ENCODE results near the gene SSNA1.

SSNA1 gene

DNA sequence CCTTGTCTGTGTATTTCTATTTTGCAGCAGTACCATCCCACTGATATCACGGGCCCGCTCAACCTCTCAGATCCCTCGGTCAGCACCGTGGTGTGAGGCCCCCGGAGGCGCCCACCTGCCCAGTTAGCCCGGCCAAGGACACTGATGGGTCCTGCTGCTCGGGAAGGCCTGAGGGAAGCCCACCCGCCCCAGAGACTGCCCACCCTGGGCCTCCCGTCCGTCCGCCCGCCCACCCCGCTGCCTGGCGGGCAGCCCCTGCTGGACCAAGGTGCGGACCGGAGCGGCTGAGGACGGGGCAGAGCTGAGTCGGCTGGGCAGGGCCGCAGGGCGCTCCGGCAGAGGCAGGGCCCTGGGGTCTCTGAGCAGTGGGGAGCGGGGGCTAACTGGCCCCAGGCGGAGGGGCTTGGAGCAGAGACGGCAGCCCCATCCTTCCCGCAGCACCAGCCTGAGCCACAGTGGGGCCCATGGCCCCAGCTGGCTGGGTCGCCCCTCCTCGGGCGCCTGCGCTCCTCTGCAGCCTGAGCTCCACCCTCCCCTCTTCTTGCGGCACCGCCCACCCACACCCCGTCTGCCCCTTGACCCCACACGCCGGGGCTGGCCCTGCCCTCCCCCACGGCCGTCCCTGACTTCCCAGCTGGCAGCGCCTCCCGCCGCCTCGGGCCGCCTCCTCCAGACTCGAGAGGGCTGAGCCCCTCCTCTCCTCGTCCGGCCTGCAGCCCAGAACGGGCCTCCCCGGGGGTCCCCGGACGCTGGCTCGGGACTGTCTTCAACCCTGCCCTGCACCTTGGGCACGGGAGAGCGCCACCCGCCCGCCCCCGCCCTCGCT, 20.5 kb upstream of the SSNA1 start:
- no peak for DNase-seq (ENCODE audit: low read depth in 4 of 4, low spot score in 1 of 4)

DNA sequence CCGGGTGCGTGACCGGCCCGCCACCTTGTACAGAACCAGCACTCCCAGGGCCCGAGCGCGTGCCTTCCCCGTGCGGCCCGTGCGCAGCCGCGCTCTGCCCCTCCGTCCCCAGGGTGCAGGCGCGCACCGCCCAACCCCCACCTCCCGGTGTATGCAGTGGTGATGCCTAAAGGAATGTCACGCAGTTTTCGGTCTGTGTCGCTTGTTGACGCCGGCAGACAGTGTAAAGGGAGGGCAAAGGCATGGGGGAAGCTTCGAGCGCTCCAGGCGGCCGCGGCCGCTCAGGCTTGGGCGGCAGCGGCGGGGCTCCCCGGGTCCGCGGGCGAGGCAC, 19.9 kb upstream of the SSNA1 start:
- DNase-seq (ENCODE audit: low read depth in 4 of 4, low spot score in 1 of 4): no peak

DNA sequence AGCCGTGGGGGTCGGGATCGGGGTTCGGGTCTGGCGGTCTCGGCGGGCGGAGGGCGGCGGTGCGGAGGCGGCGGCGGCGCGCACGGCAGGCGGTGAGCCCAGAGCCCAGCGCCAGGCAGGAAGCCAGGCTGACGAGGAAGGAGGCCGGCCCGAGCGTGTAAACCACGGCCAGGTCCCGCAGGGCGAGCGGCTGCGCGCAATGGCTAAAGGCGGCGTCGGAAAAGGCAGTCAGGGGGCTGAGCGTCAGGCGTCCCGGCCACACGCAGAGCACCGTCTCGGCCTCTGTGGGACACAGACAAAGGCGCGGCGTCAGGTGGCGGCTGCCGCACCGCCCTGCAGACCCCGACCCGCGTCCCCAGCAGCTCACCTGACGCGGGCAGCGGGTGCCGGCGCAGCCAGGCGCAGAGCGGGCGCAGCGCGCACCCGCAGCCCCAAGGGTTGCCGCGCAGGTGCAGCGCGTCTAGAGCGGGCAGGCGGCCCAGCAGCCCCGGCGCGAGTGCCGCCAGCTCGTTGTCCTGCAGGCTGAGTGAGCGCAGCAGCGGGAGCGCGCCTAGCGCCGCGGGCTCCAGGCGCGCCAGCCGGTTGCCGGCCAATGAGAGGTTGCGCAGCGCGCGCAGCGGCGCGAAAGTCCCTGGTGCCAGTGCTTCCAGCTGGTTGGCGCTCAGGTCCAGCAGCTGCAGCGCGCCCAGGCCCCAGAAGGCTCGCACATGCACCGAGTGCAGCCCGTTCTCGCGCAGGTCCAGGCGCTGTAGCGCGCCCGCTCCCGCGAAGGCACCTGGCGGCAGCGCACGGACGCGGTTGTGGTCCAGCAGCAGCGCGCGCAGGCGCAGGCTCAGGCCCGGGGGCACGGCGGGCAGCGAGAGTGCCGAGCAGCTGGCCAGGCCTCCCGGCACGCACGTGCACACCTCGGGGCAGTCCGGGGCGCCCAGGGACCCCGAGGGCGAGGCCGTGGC, 19.3 kb upstream of the SSNA1 start:
- no peak for DNase-seq (ENCODE audit: low read depth in 4 of 4, low spot score in 1 of 4)

GRCh38 chr9:137169896-137170358, 18.5 kb upstream of the SSNA1 start, which contains the start of gene LRRC26:
Gene LRRC26 (minus strand): TSS chr9:137170051. CDS start chr9:137169943, 108 bp downstream.
- no peak for DNase-seq (ENCODE audit: low read depth in 4 of 4, low spot score in 1 of 4)

DNA sequence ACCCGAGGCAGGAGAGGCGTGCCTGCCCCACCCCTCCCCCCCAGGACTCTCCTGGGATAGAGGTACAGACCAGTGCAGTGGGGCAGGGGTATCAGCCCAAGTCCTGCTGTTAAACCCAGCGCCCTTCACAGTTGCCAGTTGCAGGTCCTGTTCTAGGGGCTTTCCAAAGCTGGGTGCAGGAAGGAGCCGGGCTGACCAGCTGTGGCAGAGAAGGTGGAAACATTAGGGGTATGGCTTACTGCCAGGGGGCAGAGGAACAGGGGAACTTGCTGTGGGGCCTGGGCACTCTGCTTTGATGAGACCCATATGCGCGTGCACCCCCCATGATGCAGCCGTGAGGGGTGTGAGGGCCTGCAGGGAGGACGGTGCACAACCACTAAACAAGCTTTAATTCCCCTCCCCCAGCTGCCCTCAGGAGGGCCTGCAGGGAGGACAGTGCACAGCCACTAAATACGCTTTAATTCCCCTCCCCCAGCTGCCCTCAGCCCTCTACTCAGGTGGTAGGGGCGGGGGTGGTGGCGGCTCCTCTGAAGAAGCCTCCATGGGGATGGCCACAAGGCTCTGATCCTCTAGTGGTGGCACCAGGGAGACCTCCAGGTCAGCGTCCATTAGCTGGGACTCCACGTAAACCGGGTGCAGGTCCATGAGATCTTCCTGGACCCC, 17.9 kb upstream of the SSNA1 start:
- no peak for DNase-seq (ENCODE audit: low read depth in 4 of 4, low spot score in 1 of 4)

DNA sequence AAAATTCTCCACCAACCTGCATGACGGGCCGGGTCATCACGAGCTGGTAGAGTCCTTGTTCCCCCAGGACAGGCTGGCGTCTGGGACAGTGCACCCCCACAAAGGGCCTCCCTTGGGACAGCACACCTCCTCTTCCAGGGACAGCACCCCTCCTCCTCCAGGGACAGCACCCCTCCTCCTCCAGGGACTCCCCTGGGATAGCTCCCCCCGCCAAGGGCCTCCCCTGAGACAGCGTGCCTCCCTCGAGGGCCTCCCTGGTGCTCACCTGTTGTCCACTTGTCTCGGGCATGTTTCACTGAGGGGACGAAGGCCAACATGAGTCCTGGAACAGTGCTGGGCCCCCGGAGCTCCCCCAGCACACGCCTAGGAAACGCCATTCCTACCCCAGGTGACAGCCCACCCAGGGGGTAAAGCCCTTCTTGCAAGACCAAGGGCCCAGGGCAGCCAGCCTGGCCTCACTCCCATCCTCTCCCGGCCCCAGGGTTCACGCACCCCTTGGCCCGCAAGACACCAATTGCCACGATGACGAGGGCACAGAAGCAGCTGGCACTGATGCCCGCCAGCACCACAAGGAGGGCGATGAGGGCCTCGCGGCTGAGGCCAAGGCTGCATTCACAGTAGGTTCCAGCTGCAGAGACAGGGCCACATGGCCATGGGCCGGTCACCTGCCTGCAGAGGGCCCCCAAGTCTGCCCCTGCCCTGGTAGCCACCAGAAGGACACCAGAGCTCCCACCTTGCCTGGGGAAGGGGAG, 17.2 kb upstream of the SSNA1 start:
- DNase-seq (ENCODE audit: low read depth in 4 of 4, low spot score in 1 of 4): no peak

- DNase-seq (ENCODE audit: low read depth in 4 of 4, low spot score in 1 of 4): no peak
Measured at GRCh38 chr9:137172901-137173795, 15.3 kb upstream of the SSNA1 start.

- no peak for DNase-seq (ENCODE audit: low read depth in 4 of 4, low spot score in 1 of 4)
Measured at GRCh38 chr9:137173796-137174664, 14.4 kb upstream of the SSNA1 start.

- DNase-seq (ENCODE audit: low read depth in 4 of 4, low spot score in 1 of 4): no peak
Measured at GRCh38 chr9:137174722-137175293, 13.7 kb upstream of the SSNA1 start.

DNA sequence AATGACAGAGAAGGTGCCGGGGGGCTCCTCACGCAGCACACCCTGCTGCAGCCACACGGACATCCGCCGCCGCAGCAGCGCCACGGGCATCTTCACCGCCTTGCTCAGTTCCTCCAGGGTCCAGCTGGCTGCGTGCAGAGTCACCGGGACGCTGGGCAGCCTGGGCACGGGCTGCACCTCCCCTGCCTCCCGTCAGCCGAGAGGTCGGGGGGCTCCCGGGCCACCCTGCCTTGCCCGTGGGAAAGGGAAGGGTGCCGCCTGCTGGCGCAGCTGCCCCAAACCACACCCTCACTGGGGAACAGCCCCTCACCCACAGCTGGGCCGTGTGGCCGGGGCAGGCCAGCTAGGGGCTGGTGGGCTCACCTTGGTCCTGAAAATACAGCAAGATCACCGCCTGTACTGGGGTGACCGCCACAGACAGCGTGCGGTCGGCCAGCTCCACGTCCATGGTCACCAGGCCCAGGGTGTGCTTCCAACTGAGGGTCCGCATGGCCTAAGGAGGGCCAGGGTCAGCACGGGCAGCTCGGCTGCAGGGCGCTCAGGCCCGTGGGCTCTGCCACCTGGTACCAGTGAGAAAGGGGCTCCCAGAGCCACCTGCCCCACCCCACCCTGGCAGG, 13.0 kb upstream of the SSNA1 start:
- DNase-seq (ENCODE audit: low read depth in 4 of 4, low spot score in 1 of 4): no peak

- no peak for DNase-seq (ENCODE audit: low read depth in 4 of 4, low spot score in 1 of 4)
Measured at GRCh38 chr9:137176302-137177182, 11.9 kb upstream of the SSNA1 start.

- no peak for DNase-seq (ENCODE audit: low read depth in 4 of 4, low spot score in 1 of 4)
Measured at GRCh38 chr9:137178201-137178938, 10.1 kb upstream of the SSNA1 start.

DNA sequence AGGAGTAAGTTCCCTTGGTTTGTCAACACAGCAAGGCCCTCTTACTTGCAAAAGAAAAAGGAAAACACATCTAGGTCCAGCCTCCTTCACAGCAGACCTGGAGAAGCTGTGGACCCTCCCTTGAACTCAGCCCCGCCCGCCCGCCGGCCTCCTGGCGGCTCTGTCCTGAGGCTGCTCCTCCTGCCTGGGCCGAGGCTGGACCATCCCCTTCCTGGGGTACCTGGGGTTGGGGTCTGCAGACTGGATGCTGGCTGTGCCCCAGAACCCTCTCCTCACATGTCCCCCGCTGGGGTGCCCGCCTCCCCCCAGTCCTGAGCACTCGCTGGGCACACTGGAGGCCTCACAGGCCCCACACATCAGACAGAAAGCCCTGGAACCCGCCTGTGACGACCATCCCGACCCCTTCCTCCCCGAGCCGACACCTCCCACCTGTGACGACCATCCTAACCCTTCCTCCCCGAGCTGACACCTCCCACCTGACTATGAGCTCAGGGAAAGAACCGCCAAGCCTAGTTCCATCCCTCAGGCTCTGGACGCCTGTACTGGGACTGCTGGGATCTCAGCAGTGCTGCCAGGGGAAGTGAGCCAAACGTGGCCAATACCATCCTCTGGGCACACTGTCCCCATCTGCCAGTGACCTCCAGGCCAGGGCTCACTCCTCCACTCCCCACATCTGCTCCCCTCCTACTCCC, 9.4 kb upstream of the SSNA1 start:
- no peak for DNase-seq (ENCODE audit: low read depth in 4 of 4, low spot score in 1 of 4)

DNA sequence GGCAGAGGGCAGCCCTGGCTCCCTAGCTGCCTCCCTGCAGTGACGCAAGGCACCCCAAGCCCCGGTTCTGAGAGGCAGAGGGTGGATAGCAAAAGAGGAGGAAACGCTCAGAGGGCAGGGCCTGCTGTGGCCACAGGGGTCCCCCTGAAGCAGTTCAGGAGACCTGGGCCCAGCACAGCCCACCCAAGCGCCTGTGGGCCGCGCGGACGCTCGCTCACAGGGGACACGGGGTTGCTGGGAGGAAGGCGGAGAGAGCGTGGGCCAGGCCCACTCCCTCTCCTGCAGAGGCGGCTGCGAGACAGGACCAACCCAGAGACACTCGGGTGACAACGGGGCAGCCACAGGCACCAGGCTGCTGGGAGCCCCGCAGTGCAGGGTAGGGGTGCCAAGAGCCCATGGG, 8.7 kb upstream of the SSNA1 start:
- DNase-seq (ENCODE audit: low read depth in 4 of 4, low spot score in 1 of 4): no peak

DNA sequence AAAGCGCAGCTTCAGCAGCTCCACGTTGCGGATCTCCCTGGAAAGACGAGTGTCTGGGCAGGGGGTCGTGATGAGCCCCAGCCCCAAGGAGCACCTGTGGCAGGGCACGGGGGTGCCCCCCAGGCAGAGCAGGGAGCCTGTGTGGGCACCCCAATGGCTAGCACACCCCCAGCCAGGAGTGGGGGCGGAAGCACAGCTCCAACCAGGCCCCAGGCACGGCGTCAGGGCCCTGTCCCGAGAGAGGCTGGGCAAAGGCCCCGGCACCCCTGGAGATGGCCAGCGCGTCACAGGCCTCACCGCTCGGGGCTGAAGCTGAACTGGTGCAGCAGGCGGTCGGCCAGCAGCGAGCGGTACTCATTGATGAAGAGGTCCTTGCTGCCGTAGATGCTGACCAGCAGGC, 8.0 kb upstream of the SSNA1 start:
- no peak for DNase-seq (ENCODE audit: low read depth in 4 of 4, low spot score in 1 of 4)

DNA sequence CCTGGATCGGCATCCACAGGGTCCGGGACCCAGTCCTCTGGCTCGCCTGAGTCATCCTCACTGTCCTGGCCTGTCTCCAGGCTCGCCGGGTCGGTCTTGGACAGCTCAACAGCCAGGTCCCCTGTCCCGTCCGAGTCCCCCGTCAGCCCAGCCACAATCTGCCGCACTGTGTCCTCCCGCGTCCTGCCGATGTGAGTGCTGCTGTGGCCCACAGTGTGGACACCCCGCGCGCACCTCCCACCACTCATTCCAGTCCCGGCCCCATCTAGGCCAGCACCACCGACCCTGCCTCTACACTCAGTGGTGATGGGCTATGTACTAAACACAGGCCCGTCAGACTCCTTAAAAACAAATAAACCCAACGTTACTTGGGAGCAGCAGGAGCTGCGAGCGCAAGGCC, 6.8 kb upstream of the SSNA1 start:
- no peak for DNase-seq (ENCODE audit: low read depth in 4 of 4, low spot score in 1 of 4)

Data from stimulated activated CD4-positive, alpha-beta T cell treated with anti-CD3 and anti-CD28 coated beads, Interleukin-1b, Interleukin-23, amount 100 ng/mL, for 24 hours (primary cell).